HEK293 (cell line): ENCODE data around the gene SUSD4.

Experiments used
- CTCF ChIA-PET: fragments of 350-600 bp; formaldehyde crosslinking; extraction: SDS; loops from one replicate; lab custom pipeline; 2021; ENCODE audit warnings: antibody characterized with exemption; lab: Yijun Ruan, JAX
- POLR2A ChIA-PET: fragments of 300-600 bp; formaldehyde crosslinking; extraction: SDS; loops from one replicate; lab custom pipeline; 2020; ENCODE audit warnings: antibody characterized with exemption, inconsistent platforms; lab: Yijun Ruan, JAX
- H3K27ac ChIP-seq: fragments of 200-500 bp; sonication (Bioruptor generic); 2 replicates; pipeline ENCODE4 v1.5.1; 2014; ENCODE audit warnings: low read depth, low read length, control low read depth, inconsistent platforms; ENCODE audit errors: extremely low read depth
- H3K36me3 ChIP-seq, 2 experiments: fragments of 200-500 bp in 1 of 2; sonication (Bioruptor generic) in 1 of 2; 1 replicate in 1 of 2; 2 replicates in 1 of 2; pipeline ENCODE4 v1.5.1; 2014 to 2017; ENCODE audit warnings: inconsistent platforms in 2 of 2, low read length in 2 of 2; ENCODE audit not compliant: control insufficient read depth in 2 of 2, insufficient read depth in 1 of 2
- H3K4me1 ChIP-seq: fragments of 200-500 bp; sonication (Bioruptor generic); 2 replicates; pipeline ENCODE4 v1.5.1; 2014; ENCODE audit warnings: mild to moderate bottlenecking, low read length, inconsistent platforms; ENCODE audit not compliant: control insufficient read depth, insufficient read depth
- H3K4me3 ChIP-seq: 2 replicates; pipeline ENCODE4 v1.5.1; 2011; ENCODE audit warnings: low read depth, mild to moderate bottlenecking, control low read depth, low read length, moderate library complexity
- H3K9me3 ChIP-seq: fragments of 200-500 bp; sonication (Bioruptor generic); 2 replicates; pipeline ENCODE4 v1.5.1; 2014; ENCODE audit warnings: low read depth, low read length, inconsistent platforms; ENCODE audit not compliant: control insufficient read depth, insufficient read depth
- GLIS2 ChIP-seq: fragments of 450-650 bp; formaldehyde crosslinking; IDR thresholded peaks from 2 replicates; pipeline ENCODE4 v1.5.1; 2016; ENCODE audit warnings: missing biosample characterization, missing genetic modification characterization
- OVOL3 ChIP-seq: fragments of 450-650 bp; formaldehyde crosslinking; IDR thresholded peaks from 2 replicates; pipeline ENCODE4 v1.5.1; 2016; ENCODE audit warnings: missing biosample characterization, missing genetic modification characterization
- TCF7L2 ChIP-seq: IDR thresholded peaks from 2 replicates; pipeline ENCODE4 v1.6.1; 2011; ENCODE audit warnings: low read depth, mild to moderate bottlenecking, inconsistent platforms, low read length, moderate library complexity, borderline replicate concordance
- ZBTB21 ChIP-seq: fragments of 450-650 bp; formaldehyde crosslinking; IDR thresholded peaks from 2 replicates; pipeline ENCODE4 v1.5.1; 2017; ENCODE audit warnings: missing biosample characterization, missing genetic modification characterization
- ZFHX2 ChIP-seq: fragments of 450-650 bp; formaldehyde crosslinking; conservative IDR thresholded peaks from 2 replicates; pipeline ENCODE4 v1.5.1; 2016; ENCODE audit warnings: missing biosample characterization, missing genetic modification characterization
- ZNF155 ChIP-seq: fragments of 450-650 bp; formaldehyde crosslinking; IDR thresholded peaks from 2 replicates; pipeline ENCODE4 v1.5.1; 2016; ENCODE audit warnings: missing biosample characterization, missing genetic modification characterization
- ZNF514 ChIP-seq: fragments of 450-650 bp; formaldehyde crosslinking; IDR thresholded peaks from 2 replicates; pipeline ENCODE4 v1.5.1; 2016; ENCODE audit warnings: missing biosample characterization, missing genetic modification characterization
- ZNF768 ChIP-seq: fragments of 450-650 bp; formaldehyde crosslinking; IDR thresholded peaks from 2 replicates; pipeline ENCODE4 v1.5.1; 2018; ENCODE audit warnings: missing biosample characterization, mild to moderate bottlenecking, missing genetic modification characterization
- ZNF837 ChIP-seq: fragments of 450-650 bp; formaldehyde crosslinking; IDR thresholded peaks from 2 replicates; pipeline ENCODE4 v1.5.1; 2016; ENCODE audit warnings: missing biosample characterization, missing genetic modification characterization
- ZSCAN23 ChIP-seq: fragments of 450-650 bp; formaldehyde crosslinking; IDR thresholded peaks from 2 replicates; pipeline ENCODE4 v1.5.1; 2016; ENCODE audit warnings: missing biosample characterization, missing genetic modification characterization
- TF ChIP-seq, protein P1 (sequence below): fragments of 450-650 bp; formaldehyde crosslinking; conservative IDR thresholded peaks from 2 replicates; pipeline ENCODE4 v1.5.1; 2016; ENCODE audit warnings: low read depth, missing biosample characterization, missing genetic modification characterization
- TF ChIP-seq, protein P2 (sequence below): fragments of 450-650 bp; formaldehyde crosslinking; IDR thresholded peaks from 2 replicates; pipeline ENCODE4 v1.5.1; 2016; ENCODE audit warnings: missing biosample characterization, missing genetic modification characterization, borderline replicate concordance
- TF ChIP-seq, protein P3 (sequence below): fragments of 450-650 bp; IDR thresholded peaks from 2 replicates; pipeline ENCODE4 v1.5.1; 2018; ENCODE audit warnings: missing biosample characterization, missing genetic modification characterization
- TF ChIP-seq, protein P4 (sequence below): fragments of 450-650 bp; formaldehyde crosslinking; IDR thresholded peaks from 2 replicates; pipeline ENCODE4 v1.5.1; 2016; ENCODE audit warnings: missing biosample characterization, missing genetic modification characterization, low read depth

SUSD4 gene

DNA sequence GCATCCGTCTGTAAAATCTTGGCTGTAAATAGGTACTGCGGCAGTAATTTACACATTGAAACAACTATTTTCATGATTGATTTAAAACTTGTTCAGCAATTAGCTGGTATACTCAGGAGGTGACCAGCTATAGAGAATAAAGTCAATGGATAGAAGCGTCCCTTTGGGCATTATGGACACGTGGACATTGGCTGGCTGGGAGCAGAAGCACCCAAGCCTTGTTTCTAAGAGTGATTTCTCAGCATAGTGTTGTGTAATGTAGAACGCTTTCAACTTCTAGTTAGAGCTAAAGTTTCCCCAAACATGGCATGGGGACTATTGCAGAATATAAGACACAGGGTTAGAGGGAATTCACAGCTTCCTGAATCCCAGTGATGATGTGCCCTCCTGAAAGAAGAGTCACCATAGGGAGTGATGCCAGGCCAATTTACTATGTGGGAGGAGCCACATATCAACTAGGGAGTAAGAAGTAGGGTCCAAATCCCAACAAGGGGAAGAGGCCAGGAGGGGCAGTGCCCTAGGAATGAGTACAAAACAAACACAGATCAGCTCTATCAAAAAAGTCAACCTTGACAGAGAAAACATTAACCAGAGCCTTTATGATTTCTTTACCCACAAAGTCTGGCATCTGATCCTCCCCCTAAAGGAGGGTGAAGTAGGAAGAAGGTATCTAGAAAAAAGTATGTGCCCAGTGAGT, 92.7 kb downstream of the SUSD4 start (continued):
- TF ChIP-seq, protein P1, sequence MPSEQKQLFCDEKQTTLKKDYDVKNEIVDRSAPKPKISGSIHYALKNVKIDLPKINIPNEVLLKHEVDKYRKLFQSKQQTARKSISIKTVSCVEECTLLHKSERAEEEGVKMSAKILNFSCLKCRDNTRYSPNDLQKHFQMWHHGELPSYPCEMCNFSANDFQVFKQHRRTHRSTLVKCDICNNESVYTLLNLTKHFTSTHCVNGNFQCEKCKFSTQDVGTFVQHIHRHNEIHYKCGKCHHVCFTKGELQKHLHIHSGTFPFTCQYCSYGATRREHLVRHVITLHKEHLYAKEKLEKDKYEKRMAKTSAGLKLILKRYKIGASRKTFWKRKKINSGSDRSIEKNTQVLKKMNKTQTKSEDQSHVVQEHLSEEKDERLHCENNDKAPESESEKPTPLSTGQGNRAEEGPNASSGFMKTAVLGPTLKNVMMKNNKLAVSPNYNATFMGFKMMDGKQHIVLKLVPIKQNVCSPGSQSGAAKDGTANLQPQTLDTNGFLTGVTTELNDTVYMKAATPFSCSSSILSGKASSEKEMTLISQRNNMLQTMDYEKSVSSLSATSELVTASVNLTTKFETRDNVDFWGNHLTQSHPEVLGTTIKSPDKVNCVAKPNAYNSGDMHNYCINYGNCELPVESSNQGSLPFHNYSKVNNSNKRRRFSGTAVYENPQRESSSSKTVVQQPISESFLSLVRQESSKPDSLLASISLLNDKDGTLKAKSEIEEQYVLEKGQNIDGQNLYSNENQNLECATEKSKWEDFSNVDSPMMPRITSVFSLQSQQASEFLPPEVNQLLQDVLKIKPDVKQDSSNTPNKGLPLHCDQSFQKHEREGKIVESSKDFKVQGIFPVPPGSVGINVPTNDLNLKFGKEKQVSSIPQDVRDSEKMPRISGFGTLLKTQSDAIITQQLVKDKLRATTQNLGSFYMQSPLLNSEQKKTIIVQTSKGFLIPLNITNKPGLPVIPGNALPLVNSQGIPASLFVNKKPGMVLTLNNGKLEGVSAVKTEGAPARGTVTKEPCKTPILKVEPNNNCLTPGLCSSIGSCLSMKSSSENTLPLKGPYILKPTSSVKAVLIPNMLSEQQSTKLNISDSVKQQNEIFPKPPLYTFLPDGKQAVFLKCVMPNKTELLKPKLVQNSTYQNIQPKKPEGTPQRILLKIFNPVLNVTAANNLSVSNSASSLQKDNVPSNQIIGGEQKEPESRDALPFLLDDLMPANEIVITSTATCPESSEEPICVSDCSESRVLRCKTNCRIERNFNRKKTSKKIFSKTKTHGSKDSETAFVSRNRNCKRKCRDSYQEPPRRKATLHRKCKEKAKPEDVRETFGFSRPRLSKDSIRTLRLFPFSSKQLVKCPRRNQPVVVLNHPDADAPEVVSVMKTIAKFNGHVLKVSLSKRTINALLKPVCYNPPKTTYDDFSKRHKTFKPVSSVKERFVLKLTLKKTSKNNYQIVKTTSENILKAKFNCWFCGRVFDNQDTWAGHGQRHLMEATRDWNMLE (tag by site-specific recombination) = no peak
- TF ChIP-seq TCF7L2 (no peak), GLIS2 (tag by site-specific recombination) (no peak)
- TF ChIP-seq, all 188 proteins: peak for 0

DNA sequence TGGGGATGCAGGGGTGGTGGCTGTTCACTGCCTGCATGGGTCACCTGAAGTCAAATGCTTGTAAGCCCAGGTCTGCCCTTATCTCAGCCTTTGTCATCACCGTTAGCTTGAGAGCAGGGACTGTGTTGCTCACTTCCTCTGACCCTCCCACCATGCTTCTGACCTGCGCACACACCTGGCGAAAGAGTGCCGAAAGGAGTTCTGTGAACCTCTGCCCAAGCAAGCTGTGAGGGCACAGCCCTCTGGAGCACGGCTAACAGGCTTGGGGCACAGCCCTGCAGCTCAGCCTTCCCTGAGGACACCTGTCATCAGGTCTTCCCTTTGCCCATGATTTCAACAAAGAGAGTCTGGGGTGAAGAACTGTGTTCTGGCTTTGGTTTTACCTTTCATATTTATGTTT, 93.8 kb downstream of the SUSD4 start:
- Histone ChIP-seq H3K4me1 (no peaks in the 10 kb centered on the region), H3K4me3 (no peak overlapping the region), H3K27ac (no peak overlapping the region)
- TF ChIP-seq, protein P2, sequence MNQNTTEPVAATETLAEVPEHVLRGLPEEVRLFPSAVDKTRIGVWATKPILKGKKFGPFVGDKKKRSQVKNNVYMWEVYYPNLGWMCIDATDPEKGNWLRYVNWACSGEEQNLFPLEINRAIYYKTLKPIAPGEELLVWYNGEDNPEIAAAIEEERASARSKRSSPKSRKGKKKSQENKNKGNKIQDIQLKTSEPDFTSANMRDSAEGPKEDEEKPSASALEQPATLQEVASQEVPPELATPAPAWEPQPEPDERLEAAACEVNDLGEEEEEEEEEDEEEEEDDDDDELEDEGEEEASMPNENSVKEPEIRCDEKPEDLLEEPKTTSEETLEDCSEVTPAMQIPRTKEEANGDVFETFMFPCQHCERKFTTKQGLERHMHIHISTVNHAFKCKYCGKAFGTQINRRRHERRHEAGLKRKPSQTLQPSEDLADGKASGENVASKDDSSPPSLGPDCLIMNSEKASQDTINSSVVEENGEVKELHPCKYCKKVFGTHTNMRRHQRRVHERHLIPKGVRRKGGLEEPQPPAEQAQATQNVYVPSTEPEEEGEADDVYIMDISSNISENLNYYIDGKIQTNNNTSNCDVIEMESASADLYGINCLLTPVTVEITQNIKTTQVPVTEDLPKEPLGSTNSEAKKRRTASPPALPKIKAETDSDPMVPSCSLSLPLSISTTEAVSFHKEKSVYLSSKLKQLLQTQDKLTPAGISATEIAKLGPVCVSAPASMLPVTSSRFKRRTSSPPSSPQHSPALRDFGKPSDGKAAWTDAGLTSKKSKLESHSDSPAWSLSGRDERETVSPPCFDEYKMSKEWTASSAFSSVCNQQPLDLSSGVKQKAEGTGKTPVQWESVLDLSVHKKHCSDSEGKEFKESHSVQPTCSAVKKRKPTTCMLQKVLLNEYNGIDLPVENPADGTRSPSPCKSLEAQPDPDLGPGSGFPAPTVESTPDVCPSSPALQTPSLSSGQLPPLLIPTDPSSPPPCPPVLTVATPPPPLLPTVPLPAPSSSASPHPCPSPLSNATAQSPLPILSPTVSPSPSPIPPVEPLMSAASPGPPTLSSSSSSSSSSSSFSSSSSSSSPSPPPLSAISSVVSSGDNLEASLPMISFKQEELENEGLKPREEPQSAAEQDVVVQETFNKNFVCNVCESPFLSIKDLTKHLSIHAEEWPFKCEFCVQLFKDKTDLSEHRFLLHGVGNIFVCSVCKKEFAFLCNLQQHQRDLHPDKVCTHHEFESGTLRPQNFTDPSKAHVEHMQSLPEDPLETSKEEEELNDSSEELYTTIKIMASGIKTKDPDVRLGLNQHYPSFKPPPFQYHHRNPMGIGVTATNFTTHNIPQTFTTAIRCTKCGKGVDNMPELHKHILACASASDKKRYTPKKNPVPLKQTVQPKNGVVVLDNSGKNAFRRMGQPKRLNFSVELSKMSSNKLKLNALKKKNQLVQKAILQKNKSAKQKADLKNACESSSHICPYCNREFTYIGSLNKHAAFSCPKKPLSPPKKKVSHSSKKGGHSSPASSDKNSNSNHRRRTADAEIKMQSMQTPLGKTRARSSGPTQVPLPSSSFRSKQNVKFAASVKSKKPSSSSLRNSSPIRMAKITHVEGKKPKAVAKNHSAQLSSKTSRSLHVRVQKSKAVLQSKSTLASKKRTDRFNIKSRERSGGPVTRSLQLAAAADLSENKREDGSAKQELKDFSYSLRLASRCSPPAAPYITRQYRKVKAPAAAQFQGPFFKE (tag by site-specific recombination) = no peak
- TF ChIP-seq, protein P3, sequence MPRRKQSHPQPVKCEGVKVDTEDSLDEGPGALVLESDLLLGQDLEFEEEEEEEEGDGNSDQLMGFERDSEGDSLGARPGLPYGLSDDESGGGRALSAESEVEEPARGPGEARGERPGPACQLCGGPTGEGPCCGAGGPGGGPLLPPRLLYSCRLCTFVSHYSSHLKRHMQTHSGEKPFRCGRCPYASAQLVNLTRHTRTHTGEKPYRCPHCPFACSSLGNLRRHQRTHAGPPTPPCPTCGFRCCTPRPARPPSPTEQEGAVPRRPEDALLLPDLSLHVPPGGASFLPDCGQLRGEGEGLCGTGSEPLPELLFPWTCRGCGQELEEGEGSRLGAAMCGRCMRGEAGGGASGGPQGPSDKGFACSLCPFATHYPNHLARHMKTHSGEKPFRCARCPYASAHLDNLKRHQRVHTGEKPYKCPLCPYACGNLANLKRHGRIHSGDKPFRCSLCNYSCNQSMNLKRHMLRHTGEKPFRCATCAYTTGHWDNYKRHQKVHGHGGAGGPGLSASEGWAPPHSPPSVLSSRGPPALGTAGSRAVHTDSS (tag by site-specific recombination) = no peak
- no peak for TF ChIP-seq ZFHX2 (tag by site-specific recombination)
- TF ChIP-seq ZNF768 (tag by site-specific recombination) = no peak
- TF ChIP-seq ZNF837 (tag by site-specific recombination) = no peak
- TF ChIP-seq, protein P4, sequence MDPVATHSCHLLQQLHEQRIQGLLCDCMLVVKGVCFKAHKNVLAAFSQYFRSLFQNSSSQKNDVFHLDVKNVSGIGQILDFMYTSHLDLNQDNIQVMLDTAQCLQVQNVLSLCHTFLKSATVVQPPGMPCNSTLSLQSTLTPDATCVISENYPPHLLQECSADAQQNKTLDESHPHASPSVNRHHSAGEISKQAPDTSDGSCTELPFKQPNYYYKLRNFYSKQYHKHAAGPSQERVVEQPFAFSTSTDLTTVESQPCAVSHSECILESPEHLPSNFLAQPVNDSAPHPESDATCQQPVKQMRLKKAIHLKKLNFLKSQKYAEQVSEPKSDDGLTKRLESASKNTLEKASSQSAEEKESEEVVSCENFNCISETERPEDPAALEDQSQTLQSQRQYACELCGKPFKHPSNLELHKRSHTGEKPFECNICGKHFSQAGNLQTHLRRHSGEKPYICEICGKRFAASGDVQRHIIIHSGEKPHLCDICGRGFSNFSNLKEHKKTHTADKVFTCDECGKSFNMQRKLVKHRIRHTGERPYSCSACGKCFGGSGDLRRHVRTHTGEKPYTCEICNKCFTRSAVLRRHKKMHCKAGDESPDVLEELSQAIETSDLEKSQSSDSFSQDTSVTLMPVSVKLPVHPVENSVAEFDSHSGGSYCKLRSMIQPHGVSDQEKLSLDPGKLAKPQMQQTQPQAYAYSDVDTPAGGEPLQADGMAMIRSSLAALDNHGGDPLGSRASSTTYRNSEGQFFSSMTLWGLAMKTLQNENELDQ (tag by site-specific recombination) = no peak
- TF ChIP-seq OVOL3 (tag by site-specific recombination) = no peak
- no peak for TF ChIP-seq ZNF514 (tag by site-specific recombination)
- TF ChIP-seq ZSCAN23 = no peak
- TF ChIP-seq ZBTB21 (tag by site-specific recombination) = no peak
- TF ChIP-seq ZNF155 (tag by site-specific recombination) = no peak
- TF ChIP-seq, all 188 proteins: peak for 0
- ChIA-PET CTCF (interaction anchor here (0.6 to 1.1 kb wide), 3 partner anchors 41 to 358 kb away, joined by 3 to 4 read pairs (median 3); no protein-coding TSS in a partner anchor), POLR2A (no interaction called here)
- no peaks in the 10 kb centered on the region for H3K9me3 ChIP-seq
- H3K36me3 ChIP-seq = no peaks in the 10 kb centered on the region
